H1 (cell line): ENCODE data around the gene WWP2.
"Not testable (repeated sequence)": the region's sequence is repeated elsewhere in the genome, so short reads cannot be mapped to it uniquely, and the experiment has no call there.

ENCODE experiments used
- EP300 ChIP-seq, 2 experiments: IDR thresholded peaks; 1 replicate in 1 of 2; 2 replicates in 1 of 2; pipeline ENCODE4 v1.6.1; 2011 to 2012; ENCODE audit warnings: low read depth in 2 of 2, low read length in 2 of 2, mild to moderate bottlenecking in 2 of 2, borderline replicate concordance in 1 of 2, inconsistent platforms in 1 of 2, moderate library complexity in 1 of 2
- PHF8 ChIP-seq: fragments of 200-600 bp; sonication (generic); conservative IDR thresholded peaks from 2 replicates; pipeline ENCODE4 v1.7.1; 2012; ENCODE audit warnings: low read depth, mild to moderate bottlenecking, inconsistent platforms, low read length, moderate library complexity
- POLR2A ChIP-seq, 2 experiments: IDR thresholded peaks; 1 replicate in 1 of 2; 2 replicates in 1 of 2; pipeline ENCODE4 v1.6.1; 2011; ENCODE audit warnings: low read depth in 2 of 2, low read length in 2 of 2, mild to moderate bottlenecking in 2 of 2; ENCODE audit errors: control extremely low read depth in 1 of 2
- SIN3A ChIP-seq, 2 experiments: IDR thresholded peaks in 1 of 2; conservative IDR thresholded peaks in 1 of 2; 2 replicates each; pipeline ENCODE4 v1.6.1; 2011 to 2012; ENCODE audit warnings: low read length in 2 of 2, improper control_type of control experiment in 1 of 2, low read depth in 1 of 2, mild to moderate bottlenecking in 1 of 2

GRCh38 chr16:69729030-69729429, 33.1 kb upstream of the WWP2 start:
- TF ChIP-seq PHF8; SIN3A (conservative IDR thresholded peaks at IDR 0.05 in 1 of 2, IDR thresholded peaks at IDR 0.05 in 1 of 2; ENCODE audit: low read depth in 1 of 2, low read length in 2 of 2); POLR2A (IDR thresholded peaks at IDR 0.05; ENCODE audit: control extremely low read depth in 1 of 2, low read depth in 2 of 2, low read length in 2 of 2); EP300 (IDR thresholded peaks at IDR 0.05; ENCODE audit: borderline replicate concordance in 1 of 2, low read depth in 2 of 2, low read length in 2 of 2): not testable (repeated sequence)
